HUES48 (cell line): ENCODE results near the gene PHETA1.
"Not testable (repeated sequence)": the region's sequence is repeated elsewhere in the genome, so short reads cannot be mapped to it uniquely, and the experiment has no call there.

Experiments
- H3K27ac ChIP-seq: one replicate; pipeline ENCODE4 v1.7.0; 2013; ENCODE audit warnings: low read depth, low read length, inconsistent platforms
- H3K27me3 ChIP-seq: 2 replicates; pipeline ENCODE4 v1.6.1; 2013; ENCODE audit warnings: mild to moderate bottlenecking, low read length; ENCODE audit not compliant: control insufficient read depth, insufficient read depth
- H3K36me3 ChIP-seq: 2 replicates; pipeline ENCODE4 v1.6.1; 2013; ENCODE audit warnings: low read length; ENCODE audit not compliant: control insufficient read depth, insufficient read depth
- H3K4me1 ChIP-seq: 2 replicates; pipeline ENCODE4 v1.6.1; 2013; ENCODE audit warnings: mild to moderate bottlenecking, low read length; ENCODE audit not compliant: control insufficient read depth, insufficient read depth
- H3K4me3 ChIP-seq: 2 replicates; pipeline ENCODE4 v1.5.1; 2013; ENCODE audit warnings: mild to moderate bottlenecking, low read depth, low read length
- H3K9ac ChIP-seq: 2 replicates; pipeline ENCODE4 v1.6.1; 2013; ENCODE audit warnings: mild to moderate bottlenecking, low read depth, low read length, moderate library complexity
- H3K9me3 ChIP-seq: 2 replicates; pipeline ENCODE4 v1.6.1; 2013; ENCODE audit warnings: low read length; ENCODE audit not compliant: control insufficient read depth, insufficient read depth

Gene PHETA1

GRCh38 chr12:111404362-111405148 is 35.7 kb upstream of the PHETA1 start:
- Histone ChIP-seq H3K9ac (peak overlapping the region; percentile 68), H3K4me1 (peaks cover 38% of the 10 kb centered on the region), H3K4me3 (peak overlapping the region; percentile 81), H3K27ac (peak overlapping the region; percentile 80), H3K36me3 (no peaks in the 10 kb centered on the region), H3K27me3 (no peaks in the 10 kb centered on the region), H3K9me3 (no peaks in the 10 kb centered on the region)

- peaks cover 24% of the 10 kb centered on the region for H3K4me1 ChIP-seq
- not testable (repeated sequence) for H3K27ac ChIP-seq, H3K9ac ChIP-seq, H3K36me3 ChIP-seq, H3K9me3 ChIP-seq, H3K27me3 ChIP-seq, H3K4me3 ChIP-seq
Observed at GRCh38 chr12:111402490-111402824, 33.6 kb upstream of the PHETA1 start.

DNA sequence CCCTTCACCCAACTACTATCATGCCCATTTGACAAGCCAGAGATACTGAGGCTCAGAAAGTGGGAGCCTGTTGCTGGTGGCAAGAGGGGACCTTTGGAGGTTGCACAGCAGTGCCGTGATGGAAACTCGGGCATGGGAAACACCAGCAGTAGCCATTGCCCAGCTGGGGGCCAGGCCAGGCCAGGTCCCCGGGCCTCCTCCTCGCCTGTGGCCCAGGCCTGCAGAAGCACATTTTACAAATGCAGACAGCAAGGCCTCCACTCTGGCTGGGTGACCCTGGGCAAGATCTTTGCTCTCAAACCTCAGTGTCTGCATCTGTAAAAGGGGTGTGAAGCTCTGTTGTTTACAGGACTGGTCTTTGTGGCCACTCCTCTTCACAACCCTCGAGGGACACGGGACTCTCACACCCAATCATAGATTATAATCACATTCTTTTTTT is 32.3 kb upstream of the PHETA1 start:
- peaks cover 16% of the 10 kb centered on the region for H3K4me1 ChIP-seq
- no peaks in the 10 kb centered on the region for H3K9me3 ChIP-seq
- H3K9ac ChIP-seq, result no peak overlapping the region
- no peaks in the 10 kb centered on the region for H3K27me3 ChIP-seq
- no peak overlapping the region for H3K27ac ChIP-seq
- H3K4me3 ChIP-seq, result no peak overlapping the region
- no peaks in the 10 kb centered on the region for H3K36me3 ChIP-seq

GRCh38 chr12:111399741-111400404 is 31.0 kb upstream of the PHETA1 start:
- H3K36me3 ChIP-seq, H3K9ac ChIP-seq, H3K27me3 ChIP-seq, H3K4me3 ChIP-seq, H3K9me3 ChIP-seq, H3K27ac ChIP-seq: not testable (repeated sequence)
- peaks cover 16% of the 10 kb centered on the region for H3K4me1 ChIP-seq

GRCh38 chr12:111398530-111398929 is 29.6 kb upstream of the PHETA1 start:
- no peaks in the 10 kb centered on the region for H3K36me3 ChIP-seq
- H3K27ac ChIP-seq, result no peak overlapping the region
- H3K9ac ChIP-seq, result no peak overlapping the region
- peaks cover 5% of the 10 kb centered on the region; the same call in 1 of the 2 replicates for H3K4me1 ChIP-seq
- no peaks in the 10 kb centered on the region for H3K9me3 ChIP-seq
- no peaks in the 10 kb centered on the region for H3K27me3 ChIP-seq
- no peak overlapping the region for H3K4me3 ChIP-seq

DNA sequence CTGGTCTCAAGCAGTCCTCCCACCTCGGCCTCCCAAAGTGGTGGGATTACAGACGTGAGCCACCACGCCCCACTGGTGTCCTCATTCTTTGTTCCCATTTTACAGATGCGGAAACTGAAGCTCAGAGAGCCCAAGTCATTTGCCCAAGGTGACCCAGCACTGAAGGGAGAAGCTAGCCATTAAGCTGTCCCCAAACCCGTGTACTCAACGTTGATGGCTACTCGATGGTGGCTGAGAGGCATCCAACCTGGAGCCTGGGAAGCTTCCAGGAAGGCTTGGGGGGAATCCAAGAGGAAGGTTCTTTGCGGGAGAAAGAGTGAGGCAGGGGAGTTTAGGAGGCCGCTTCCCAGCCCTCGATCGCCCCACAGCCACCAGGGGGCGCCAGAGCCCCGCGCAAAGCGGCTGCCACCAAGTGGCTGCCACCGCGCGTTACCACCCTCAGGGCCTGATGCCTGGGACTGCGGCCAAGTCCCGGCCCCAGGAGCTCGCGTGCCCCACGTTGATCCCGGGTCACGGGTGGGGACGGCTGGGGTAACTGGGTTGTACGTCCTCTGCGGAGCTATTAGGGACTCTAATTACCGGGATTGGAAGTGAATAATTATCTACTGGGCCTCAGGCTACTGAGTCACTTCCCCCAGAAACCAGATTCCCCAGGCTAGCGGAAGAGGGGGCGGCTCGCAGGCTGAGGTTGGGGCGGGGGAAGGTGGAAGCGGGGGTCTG is 28.0 kb upstream of the PHETA1 start:
- no peaks in the 10 kb centered on the region for H3K27me3 ChIP-seq
- no peak overlapping the region for H3K9ac ChIP-seq
- H3K4me3 ChIP-seq, result no peak overlapping the region
- H3K27ac ChIP-seq, result no peak overlapping the region
- no peaks in the 10 kb centered on the region for H3K9me3 ChIP-seq
- no peaks in the 10 kb centered on the region for H3K36me3 ChIP-seq
- H3K4me1 ChIP-seq, result no peaks in the 10 kb centered on the region

- not testable (repeated sequence) for H3K27me3 ChIP-seq, H3K4me3 ChIP-seq, H3K9me3 ChIP-seq, H3K27ac ChIP-seq, H3K36me3 ChIP-seq, H3K4me1 ChIP-seq, H3K9ac ChIP-seq
Observed at GRCh38 chr12:111396271-111396670, 27.4 kb upstream of the PHETA1 start.

DNA sequence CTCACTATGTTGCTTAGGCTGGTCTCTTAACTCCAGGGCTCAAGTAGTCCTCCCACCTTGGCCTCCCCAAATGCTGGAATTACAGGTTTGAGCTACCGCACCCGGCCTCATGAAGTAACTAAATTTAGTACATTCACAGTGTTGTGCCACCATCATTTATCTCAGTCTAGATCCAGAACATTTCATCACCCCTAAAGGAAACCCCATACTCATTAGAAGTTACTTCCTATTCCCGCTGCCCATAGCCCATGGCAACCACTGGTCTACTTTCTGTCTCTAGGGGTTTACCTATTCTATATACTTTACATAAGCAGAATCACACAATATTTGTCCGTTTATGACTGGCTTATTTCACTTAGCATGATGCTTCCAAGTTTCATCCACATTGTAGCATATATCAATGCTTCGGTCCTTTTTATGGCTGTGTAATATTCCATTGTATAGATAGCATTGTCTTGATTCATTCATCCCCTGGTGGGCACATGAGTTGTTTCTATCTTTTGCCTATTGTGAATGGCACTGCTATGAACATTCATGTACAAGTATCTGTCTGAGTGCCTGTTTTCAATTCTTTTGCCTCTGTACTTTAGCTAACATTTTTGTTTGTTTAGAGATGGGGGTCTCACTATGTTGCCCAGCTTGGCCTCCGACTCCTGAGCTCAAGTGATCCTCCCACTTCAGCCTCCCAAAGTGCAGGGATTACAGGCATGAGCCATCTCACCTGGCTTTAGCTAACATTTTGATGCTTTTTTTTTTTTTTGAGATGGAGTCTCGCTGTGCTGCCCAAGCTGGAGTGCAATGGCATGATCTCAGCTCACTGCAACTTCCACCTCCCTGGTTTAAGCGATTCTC is 26.7 kb upstream of the PHETA1 start:
- H3K9me3 ChIP-seq, result no peaks in the 10 kb centered on the region
- no peak overlapping the region for H3K27ac ChIP-seq
- no peak overlapping the region for H3K4me3 ChIP-seq
- H3K9ac ChIP-seq, result no peak overlapping the region
- H3K27me3 ChIP-seq, result no peaks in the 10 kb centered on the region
- H3K4me1 ChIP-seq, result no peaks in the 10 kb centered on the region
- no peaks in the 10 kb centered on the region for H3K36me3 ChIP-seq

GRCh38 chr12:111394480-111394879 is 25.6 kb upstream of the PHETA1 start:
- H3K27ac ChIP-seq, result no peak overlapping the region
- no peaks in the 10 kb centered on the region for H3K4me1 ChIP-seq
- no peaks in the 10 kb centered on the region for H3K27me3 ChIP-seq
- no peaks in the 10 kb centered on the region for H3K36me3 ChIP-seq
- H3K4me3 ChIP-seq, result no peak overlapping the region
- no peak overlapping the region for H3K9ac ChIP-seq
- H3K9me3 ChIP-seq, result no peaks in the 10 kb centered on the region

- Histone ChIP-seq H3K9ac (no peak overlapping the region), H3K4me1 (no peaks in the 10 kb centered on the region), H3K4me3 (no peak overlapping the region), H3K27ac (no peak overlapping the region), H3K9me3 (no peaks in the 10 kb centered on the region), H3K36me3 (no peaks in the 10 kb centered on the region), H3K27me3 (no peaks in the 10 kb centered on the region)
Observed at GRCh38 chr12:111393700-111394300, 24.9 kb upstream of the PHETA1 start.
